HEK293 (cell line): Measurements from ENCODE around the gene SIAH2.
A peak's percentile ranks its signal among the peaks of the same experiment; 100 is the strongest.

Experiments used
- CTCF ChIA-PET: fragments of 350-600 bp; formaldehyde crosslinking; extraction: SDS; loops from one replicate; lab custom pipeline; 2021; ENCODE audit warnings: antibody characterized with exemption; lab: Yijun Ruan, JAX
- POLR2A ChIA-PET: fragments of 300-600 bp; formaldehyde crosslinking; extraction: SDS; loops from one replicate; lab custom pipeline; 2020; ENCODE audit warnings: antibody characterized with exemption, inconsistent platforms; lab: Yijun Ruan, JAX
- H3K27ac ChIP-seq: fragments of 200-500 bp; sonication (Bioruptor generic); 2 replicates; pipeline ENCODE4 v1.5.1; 2014; ENCODE audit warnings: low read depth, low read length, control low read depth, inconsistent platforms; ENCODE audit errors: extremely low read depth
- H3K36me3 ChIP-seq, 2 experiments: fragments of 200-500 bp in 1 of 2; sonication (Bioruptor generic) in 1 of 2; 1 replicate in 1 of 2; 2 replicates in 1 of 2; pipeline ENCODE4 v1.5.1; 2014 to 2017; ENCODE audit warnings: inconsistent platforms in 2 of 2, low read length in 2 of 2; ENCODE audit not compliant: control insufficient read depth in 2 of 2, insufficient read depth in 1 of 2
- H3K4me1 ChIP-seq: fragments of 200-500 bp; sonication (Bioruptor generic); 2 replicates; pipeline ENCODE4 v1.5.1; 2014; ENCODE audit warnings: mild to moderate bottlenecking, low read length, inconsistent platforms; ENCODE audit not compliant: control insufficient read depth, insufficient read depth
- H3K4me3 ChIP-seq: 2 replicates; pipeline ENCODE4 v1.5.1; 2011; ENCODE audit warnings: low read depth, mild to moderate bottlenecking, control low read depth, low read length, moderate library complexity
- H3K9me3 ChIP-seq: fragments of 200-500 bp; sonication (Bioruptor generic); 2 replicates; pipeline ENCODE4 v1.5.1; 2014; ENCODE audit warnings: low read depth, low read length, inconsistent platforms; ENCODE audit not compliant: control insufficient read depth, insufficient read depth
- EGR2 ChIP-seq: fragments of 450-650 bp; formaldehyde crosslinking; IDR thresholded peaks from 2 replicates; pipeline ENCODE4 v1.5.1; 2016; ENCODE audit warnings: low read depth, missing biosample characterization, missing genetic modification characterization
- KLF16 ChIP-seq: fragments of 450-650 bp; formaldehyde crosslinking; IDR thresholded peaks from 2 replicates; pipeline ENCODE4 v1.5.1; 2017; ENCODE audit warnings: missing biosample characterization, missing genetic modification characterization
- KLF9 ChIP-seq: fragments of 450-650 bp; formaldehyde crosslinking; IDR thresholded peaks from 2 replicates; pipeline ENCODE4 v1.5.1; 2016; ENCODE audit warnings: missing biosample characterization, missing genetic modification characterization, low read depth
- SCRT1 ChIP-seq: fragments of 450-650 bp; formaldehyde crosslinking; IDR thresholded peaks from 2 replicates; pipeline ENCODE4 v1.5.1; 2016; ENCODE audit warnings: missing biosample characterization, missing genetic modification characterization, borderline replicate concordance
- YY2 ChIP-seq: fragments of 450-650 bp; formaldehyde crosslinking; IDR thresholded peaks from 2 replicates; pipeline ENCODE4 v1.5.1; 2016; ENCODE audit warnings: missing biosample characterization, missing genetic modification characterization
- ZFHX2 ChIP-seq: fragments of 450-650 bp; formaldehyde crosslinking; conservative IDR thresholded peaks from 2 replicates; pipeline ENCODE4 v1.5.1; 2016; ENCODE audit warnings: missing biosample characterization, missing genetic modification characterization
- ZFP37 ChIP-seq: fragments of 450-650 bp; formaldehyde crosslinking; IDR thresholded peaks from 2 replicates; pipeline ENCODE4 v1.5.1; 2016; ENCODE audit warnings: missing biosample characterization, missing genetic modification characterization
- ZNF133 ChIP-seq: fragments of 450-650 bp; formaldehyde crosslinking; IDR thresholded peaks from 2 replicates; pipeline ENCODE4 v1.5.1; 2016; ENCODE audit warnings: missing biosample characterization, missing genetic modification characterization
- ZNF2 ChIP-seq: fragments of 450-650 bp; formaldehyde crosslinking; IDR thresholded peaks from 2 replicates; pipeline ENCODE4 v1.5.1; 2016; ENCODE audit warnings: missing biosample characterization, missing genetic modification characterization
- ZNF239 ChIP-seq: fragments of 450-650 bp; formaldehyde crosslinking; IDR thresholded peaks from 2 replicates; pipeline ENCODE4 v1.5.1; 2016; ENCODE audit warnings: missing biosample characterization, missing genetic modification characterization
- ZNF37A ChIP-seq: fragments of 450-650 bp; IDR thresholded peaks from 2 replicates; pipeline ENCODE4 v1.5.1; 2018; ENCODE audit warnings: missing biosample characterization, missing genetic modification characterization
- ZNF404 ChIP-seq: fragments of 450-650 bp; formaldehyde crosslinking; IDR thresholded peaks from 2 replicates; pipeline ENCODE4 v1.5.1; 2017; ENCODE audit warnings: missing biosample characterization, missing genetic modification characterization
- ZNF433 ChIP-seq: fragments of 450-650 bp; formaldehyde crosslinking; IDR thresholded peaks from 2 replicates; pipeline ENCODE4 v1.5.1; 2016; ENCODE audit warnings: missing biosample characterization, missing genetic modification characterization, low read depth
- ZNF473 ChIP-seq: fragments of 450-650 bp; formaldehyde crosslinking; IDR thresholded peaks from 2 replicates; pipeline ENCODE4 v1.5.1; 2017; ENCODE audit warnings: missing biosample characterization, missing genetic modification characterization
- ZNF555 ChIP-seq: fragments of 450-650 bp; formaldehyde crosslinking; conservative IDR thresholded peaks from 2 replicates; pipeline ENCODE4 v1.5.1; 2017; ENCODE audit warnings: missing biosample characterization, mild to moderate bottlenecking, missing genetic modification characterization, inconsistent platforms
- ZNF558 ChIP-seq: fragments of 450-650 bp; formaldehyde crosslinking; IDR thresholded peaks from 2 replicates; pipeline ENCODE4 v1.5.1; 2016; ENCODE audit warnings: missing biosample characterization, missing genetic modification characterization
- ZNF571 ChIP-seq: fragments of 450-650 bp; formaldehyde crosslinking; IDR thresholded peaks from 2 replicates; pipeline ENCODE4 v1.5.0; 2017; ENCODE audit warnings: missing biosample characterization, missing genetic modification characterization
- ZNF623 ChIP-seq: fragments of 450-650 bp; formaldehyde crosslinking; IDR thresholded peaks from 2 replicates; pipeline ENCODE4 v1.5.1; 2016; ENCODE audit warnings: missing biosample characterization, missing genetic modification characterization
- ZNF768 ChIP-seq: fragments of 450-650 bp; formaldehyde crosslinking; IDR thresholded peaks from 2 replicates; pipeline ENCODE4 v1.5.1; 2018; ENCODE audit warnings: missing biosample characterization, mild to moderate bottlenecking, missing genetic modification characterization
- ZNF777 ChIP-seq: fragments of 450-650 bp; formaldehyde crosslinking; IDR thresholded peaks from 2 replicates; pipeline ENCODE4 v1.5.1; 2017; ENCODE audit warnings: missing biosample characterization, missing genetic modification characterization, borderline replicate concordance
- TF ChIP-seq, protein P1 (sequence below): fragments of 450-650 bp; formaldehyde crosslinking; IDR thresholded peaks from 2 replicates; pipeline ENCODE4 v1.5.1; 2016; ENCODE audit warnings: missing biosample characterization, missing genetic modification characterization, borderline replicate concordance
- TF ChIP-seq, protein P2 (sequence below): fragments of 450-650 bp; formaldehyde crosslinking; IDR thresholded peaks from 2 replicates; pipeline ENCODE4 v1.5.1; 2016; ENCODE audit warnings: missing biosample characterization, missing genetic modification characterization

Gene SIAH2

DNA sequence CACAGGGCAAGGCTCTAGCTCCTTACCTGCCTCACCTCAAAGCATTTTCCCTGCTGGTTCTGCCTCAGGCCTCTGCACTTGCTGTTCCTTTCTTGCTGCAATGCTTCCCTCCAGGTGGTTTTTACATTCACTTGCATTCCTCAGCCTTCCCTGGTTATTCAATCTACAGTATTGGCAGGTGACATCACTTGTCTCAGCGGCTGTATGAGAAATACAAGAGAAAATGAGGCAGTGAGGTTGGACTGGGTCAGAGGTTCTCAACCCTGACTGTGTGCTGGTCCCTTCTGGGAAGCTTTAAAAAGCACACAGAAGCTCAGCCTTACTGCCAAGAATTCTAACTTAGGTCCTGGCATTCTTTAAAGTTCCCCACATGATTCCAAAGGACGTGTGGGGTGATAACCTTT lies 26.7 kb downstream of the SIAH2 start:
- TF ChIP-seq ZNF133 (tag by site-specific recombination) (no peak), ZNF777 (tag by site-specific recombination) (no peak), ZNF623 (no peak), ZFP37 (tag by site-specific recombination) (no peak)
- ChIA-PET POLR2A (no interaction called here), CTCF (interaction anchor here (1.3 to 1.4 kb wide), 2 partner anchors 15 to 128 kb away, joined by 3 read pairs; no protein-coding TSS in a partner anchor)
- H3K36me3 ChIP-seq = no peaks in the 10 kb centered on the region
- H3K4me3 ChIP-seq = no peak overlapping the region
- no peaks in the 10 kb centered on the region for H3K4me1 ChIP-seq
- no peaks in the 10 kb centered on the region for H3K9me3 ChIP-seq
- no peak overlapping the region for H3K27ac ChIP-seq

- no peak for TF ChIP-seq ZNF239 (tag by site-specific recombination)
- TF ChIP-seq ZNF555 (tag by site-specific recombination) = no peak
- TF ChIP-seq ZNF2 (tag by site-specific recombination) = no peak
- no peak for TF ChIP-seq SCRT1 (tag by site-specific recombination)
- TF ChIP-seq ZNF433 (tag by site-specific recombination) = no peak
- no peak for TF ChIP-seq YY2 (tag by site-specific recombination)
- no peak for TF ChIP-seq KLF9
- TF ChIP-seq ZNF473 = no peak
- ChIA-PET CTCF (no interaction called here), POLR2A (no interaction called here)
- H3K36me3 ChIP-seq = no peaks in the 10 kb centered on the region
- H3K9me3 ChIP-seq = no peaks in the 10 kb centered on the region
- no peak overlapping the region for H3K27ac ChIP-seq
- H3K4me3 ChIP-seq = no peak overlapping the region
- H3K4me1 ChIP-seq = no peaks in the 10 kb centered on the region
Observed at GRCh38 chr3:150734795-150735119, 28.2 kb downstream of the SIAH2 start.

GRCh38 chr3:150733936-150734794 lies 28.8 kb downstream of the SIAH2 start:
- H3K36me3 ChIP-seq = no peaks in the 10 kb centered on the region
- TF ChIP-seq ZNF571 (tag by site-specific recombination) (no peak), ZNF768 (peak; percentile 63; the same call in 1 of the 2 replicates)
- TF ChIP-seq, all 188 proteins: peak for 1
- POLR2A ChIA-PET = no interaction called here
- Histone ChIP-seq H3K4me1 (no peaks in the 10 kb centered on the region), H3K4me3 (no peak overlapping the region), H3K9me3 (no peaks in the 10 kb centered on the region), H3K27ac (no peak overlapping the region)
- CTCF ChIA-PET = no interaction called here

DNA sequence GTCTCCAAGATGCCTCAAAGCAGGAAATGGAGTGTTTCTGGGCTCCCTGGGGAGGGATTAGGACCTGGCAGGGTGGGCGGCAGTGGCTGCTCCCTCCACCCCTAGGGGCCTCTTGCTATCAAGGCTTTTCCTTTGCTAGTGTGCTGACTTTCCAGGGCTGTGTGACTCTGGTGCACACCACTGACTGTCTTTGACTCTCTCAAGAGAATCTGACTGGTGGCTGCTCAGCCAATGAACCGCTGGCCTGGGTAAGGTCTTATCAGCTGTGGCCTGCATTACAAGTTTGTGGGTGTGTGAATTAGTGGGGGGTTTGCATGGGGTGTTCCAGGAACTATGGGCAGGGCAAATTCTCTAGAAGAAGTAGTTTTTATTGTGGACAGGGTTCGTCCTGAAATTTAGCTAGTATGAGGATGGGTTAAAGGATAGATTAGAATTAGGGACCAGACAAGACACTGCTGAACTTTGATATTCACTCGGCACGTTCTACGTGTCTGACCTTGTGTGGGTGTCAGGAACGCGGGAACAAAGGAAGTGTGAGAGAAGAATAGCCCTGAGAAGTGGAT lies 29.5 kb downstream of the SIAH2 start:
- no peak overlapping the region for H3K27ac ChIP-seq
- ChIA-PET CTCF (interaction anchor here (0.7 kb wide), 1 partner anchor 10 kb away, joined by 4 read pairs; no protein-coding TSS in a partner anchor), POLR2A (no interaction called here)
- TF ChIP-seq, protein P1, sequence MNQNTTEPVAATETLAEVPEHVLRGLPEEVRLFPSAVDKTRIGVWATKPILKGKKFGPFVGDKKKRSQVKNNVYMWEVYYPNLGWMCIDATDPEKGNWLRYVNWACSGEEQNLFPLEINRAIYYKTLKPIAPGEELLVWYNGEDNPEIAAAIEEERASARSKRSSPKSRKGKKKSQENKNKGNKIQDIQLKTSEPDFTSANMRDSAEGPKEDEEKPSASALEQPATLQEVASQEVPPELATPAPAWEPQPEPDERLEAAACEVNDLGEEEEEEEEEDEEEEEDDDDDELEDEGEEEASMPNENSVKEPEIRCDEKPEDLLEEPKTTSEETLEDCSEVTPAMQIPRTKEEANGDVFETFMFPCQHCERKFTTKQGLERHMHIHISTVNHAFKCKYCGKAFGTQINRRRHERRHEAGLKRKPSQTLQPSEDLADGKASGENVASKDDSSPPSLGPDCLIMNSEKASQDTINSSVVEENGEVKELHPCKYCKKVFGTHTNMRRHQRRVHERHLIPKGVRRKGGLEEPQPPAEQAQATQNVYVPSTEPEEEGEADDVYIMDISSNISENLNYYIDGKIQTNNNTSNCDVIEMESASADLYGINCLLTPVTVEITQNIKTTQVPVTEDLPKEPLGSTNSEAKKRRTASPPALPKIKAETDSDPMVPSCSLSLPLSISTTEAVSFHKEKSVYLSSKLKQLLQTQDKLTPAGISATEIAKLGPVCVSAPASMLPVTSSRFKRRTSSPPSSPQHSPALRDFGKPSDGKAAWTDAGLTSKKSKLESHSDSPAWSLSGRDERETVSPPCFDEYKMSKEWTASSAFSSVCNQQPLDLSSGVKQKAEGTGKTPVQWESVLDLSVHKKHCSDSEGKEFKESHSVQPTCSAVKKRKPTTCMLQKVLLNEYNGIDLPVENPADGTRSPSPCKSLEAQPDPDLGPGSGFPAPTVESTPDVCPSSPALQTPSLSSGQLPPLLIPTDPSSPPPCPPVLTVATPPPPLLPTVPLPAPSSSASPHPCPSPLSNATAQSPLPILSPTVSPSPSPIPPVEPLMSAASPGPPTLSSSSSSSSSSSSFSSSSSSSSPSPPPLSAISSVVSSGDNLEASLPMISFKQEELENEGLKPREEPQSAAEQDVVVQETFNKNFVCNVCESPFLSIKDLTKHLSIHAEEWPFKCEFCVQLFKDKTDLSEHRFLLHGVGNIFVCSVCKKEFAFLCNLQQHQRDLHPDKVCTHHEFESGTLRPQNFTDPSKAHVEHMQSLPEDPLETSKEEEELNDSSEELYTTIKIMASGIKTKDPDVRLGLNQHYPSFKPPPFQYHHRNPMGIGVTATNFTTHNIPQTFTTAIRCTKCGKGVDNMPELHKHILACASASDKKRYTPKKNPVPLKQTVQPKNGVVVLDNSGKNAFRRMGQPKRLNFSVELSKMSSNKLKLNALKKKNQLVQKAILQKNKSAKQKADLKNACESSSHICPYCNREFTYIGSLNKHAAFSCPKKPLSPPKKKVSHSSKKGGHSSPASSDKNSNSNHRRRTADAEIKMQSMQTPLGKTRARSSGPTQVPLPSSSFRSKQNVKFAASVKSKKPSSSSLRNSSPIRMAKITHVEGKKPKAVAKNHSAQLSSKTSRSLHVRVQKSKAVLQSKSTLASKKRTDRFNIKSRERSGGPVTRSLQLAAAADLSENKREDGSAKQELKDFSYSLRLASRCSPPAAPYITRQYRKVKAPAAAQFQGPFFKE (tag by site-specific recombination) = no peak
- TF ChIP-seq KLF16 (no peak), ZNF37A (tag by site-specific recombination) (no peak), ZFHX2 (0 out of 2 replicates have a peak, but pooled peaks have one; percentile 25), ZNF558 (tag by site-specific recombination) (no peak), ZNF404 (tag by site-specific recombination) (no peak), EGR2 (tag by site-specific recombination) (0 out of 2 replicates have a peak, but pooled peaks have one; percentile 27)
- TF ChIP-seq, protein P2, sequence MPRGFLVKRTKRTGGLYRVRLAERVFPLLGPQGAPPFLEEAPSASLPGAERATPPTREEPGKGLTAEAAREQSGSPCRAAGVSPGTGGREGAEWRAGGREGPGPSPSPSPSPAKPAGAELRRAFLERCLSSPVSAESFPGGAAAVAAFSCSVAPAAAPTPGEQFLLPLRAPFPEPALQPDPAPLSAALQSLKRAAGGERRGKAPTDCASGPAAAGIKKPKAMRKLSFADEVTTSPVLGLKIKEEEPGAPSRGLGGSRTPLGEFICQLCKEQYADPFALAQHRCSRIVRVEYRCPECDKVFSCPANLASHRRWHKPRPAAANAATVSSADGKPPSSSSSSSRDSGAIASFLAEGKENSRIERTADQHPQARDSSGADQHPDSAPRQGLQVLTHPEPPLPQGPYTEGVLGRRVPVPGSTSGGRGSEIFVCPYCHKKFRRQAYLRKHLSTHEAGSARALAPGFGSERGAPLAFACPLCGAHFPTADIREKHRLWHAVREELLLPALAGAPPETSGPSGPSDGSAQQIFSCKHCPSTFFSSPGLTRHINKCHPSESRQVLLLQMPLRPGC (tag by site-specific recombination) = no peak

More for the DNA sequence above, 29.5 kb downstream of the SIAH2 start:
- H3K4me3 ChIP-seq = no peak overlapping the region
- no peaks in the 10 kb centered on the region for H3K9me3 ChIP-seq
- no peaks in the 10 kb centered on the region for H3K36me3 ChIP-seq
- H3K4me1 ChIP-seq = no peaks in the 10 kb centered on the region
